ENCODE measurements around the gene WAC. TPM values are rescaled to one million over a fixed set of nuclear protein-coding genes. Genes with fewer than 3 reads are reported as not detected.
"Not testable (repeated sequence)": the region's sequence is repeated elsewhere in the genome, so short reads cannot be mapped to it uniquely, and the experiment has no call there.

WAC gene
- total RNA-seq, 3 donors from 2014 or later: 105 to 122 (median 116) TPM

DNA sequence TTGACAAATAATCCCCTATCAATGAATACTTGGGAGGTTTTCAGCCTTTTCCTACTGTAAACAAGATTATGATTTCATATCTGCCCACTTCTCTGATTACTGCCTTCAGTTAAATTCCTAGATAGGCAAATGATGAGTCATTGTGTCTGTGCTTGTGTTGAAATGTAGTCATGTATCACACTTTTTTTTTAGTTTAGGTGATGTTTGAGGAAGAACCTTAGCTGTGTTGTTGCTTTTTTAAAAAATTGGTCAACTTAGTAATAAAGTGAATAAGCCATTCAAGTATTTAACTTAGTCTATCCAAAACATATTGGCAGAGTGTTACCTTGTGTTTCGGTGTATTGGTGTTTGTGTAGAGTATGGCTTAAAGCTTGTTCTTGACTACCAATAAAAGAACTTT lies 60.0 kb downstream of the WAC start:
- no peak overlapping the region for H3K4me3 Mint-ChIP-seq
- H3K4me1 Mint-ChIP-seq (ENCODE audit: low read depth): peaks cover 56% of the 10 kb centered on the region
- H3K9me3 Mint-ChIP-seq: no peaks in the 10 kb centered on the region
- H3K36me3 Mint-ChIP-seq (ENCODE audit: insufficient read depth): peaks cover 44% of the 10 kb centered on the region
- ATAC-seq (peak; percentile 58), DNase-seq (no peak)
- H3K27me3 Mint-ChIP-seq (ENCODE audit: low read depth): no peaks in the 10 kb centered on the region

- Mint-ChIP-seq H3K36me3 (ENCODE audit: insufficient read depth) (peaks cover 50% of the 10 kb centered on the region), H3K4me1 (ENCODE audit: low read depth) (peaks cover 57% of the 10 kb centered on the region), H3K4me3 (no peak overlapping the region), H3K27me3 (ENCODE audit: low read depth) (no peaks in the 10 kb centered on the region), H3K9me3 (no peaks in the 10 kb centered on the region)
- DNase-seq: no peak
- ATAC-seq: no peak
Observed at GRCh38 chr10:28593811-28594210, 60.9 kb downstream of the WAC start.

DNA sequence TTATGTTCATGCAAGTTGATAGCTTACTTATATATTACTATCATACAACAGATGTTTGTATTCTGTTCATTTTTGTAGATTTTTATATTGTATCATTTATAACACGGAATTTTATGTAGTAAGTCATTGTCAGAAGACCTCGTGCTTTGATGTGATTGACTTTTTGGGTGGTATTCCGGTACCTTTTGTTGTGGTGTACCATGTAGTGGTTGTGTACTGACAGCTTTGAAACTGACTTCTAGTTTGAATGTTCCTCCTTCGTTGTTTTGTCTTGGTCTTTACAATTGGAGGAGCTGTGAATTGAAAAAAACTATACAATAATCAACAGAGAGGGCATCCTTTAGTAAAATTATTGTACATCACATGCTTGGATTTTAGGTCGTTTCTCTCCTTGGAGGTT lies 61.5 kb downstream of the WAC start:
- no peak for DNase-seq
- Mint-ChIP-seq H3K4me1 (ENCODE audit: low read depth) (peaks cover 57% of the 10 kb centered on the region), H3K9me3 (no peaks in the 10 kb centered on the region), H3K36me3 (ENCODE audit: insufficient read depth) (peaks cover 50% of the 10 kb centered on the region), H3K4me3 (no peak overlapping the region), H3K27me3 (ENCODE audit: low read depth) (no peaks in the 10 kb centered on the region)
- peak; percentile 50 to 58 for ATAC-seq

DNA sequence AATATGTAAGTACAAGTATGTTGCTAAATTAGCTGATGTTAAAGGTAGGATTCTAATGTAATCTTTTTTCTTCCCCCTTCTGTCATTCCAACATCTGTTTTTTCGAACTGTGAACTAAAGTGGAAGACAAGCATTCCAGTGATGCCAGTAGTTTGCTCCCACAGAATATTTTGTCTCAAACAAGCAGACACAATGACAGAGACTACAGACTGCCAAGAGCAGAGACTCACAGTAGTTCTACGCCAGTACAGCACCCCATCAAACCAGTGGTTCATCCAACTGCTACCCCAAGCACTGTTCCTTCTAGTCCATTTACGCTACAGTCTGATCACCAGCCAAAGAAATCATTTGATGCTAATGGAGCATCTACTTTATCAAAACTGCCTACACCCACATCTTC lies 62.7 kb downstream of the WAC start:
- H3K27me3 Mint-ChIP-seq (ENCODE audit: low read depth): no peaks in the 10 kb centered on the region

DNA sequence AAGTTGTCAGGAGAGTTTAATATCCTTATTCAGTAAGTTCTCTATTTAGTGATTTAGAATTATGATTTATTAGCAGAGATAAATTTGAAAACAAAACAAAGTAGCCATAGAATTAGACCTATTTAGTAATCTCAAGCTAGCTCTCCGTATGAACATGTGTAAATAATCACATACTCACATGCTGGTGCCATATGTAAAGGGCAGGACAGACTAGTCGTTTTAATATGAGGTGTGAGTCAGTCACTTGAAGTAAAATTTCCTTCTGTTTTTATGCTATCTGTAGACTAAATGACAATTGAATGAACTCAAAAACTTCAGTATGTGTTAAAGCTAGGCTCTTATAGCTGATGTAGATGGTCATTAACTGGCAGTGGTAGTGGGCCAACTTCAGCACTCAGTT lies 67.1 kb downstream of the WAC start:
- H3K9me3 Mint-ChIP-seq: no peaks in the 10 kb centered on the region
- H3K36me3 Mint-ChIP-seq (ENCODE audit: insufficient read depth): peaks cover 46% of the 10 kb centered on the region
- H3K4me3 Mint-ChIP-seq: no peak overlapping the region
- ATAC-seq: no peak
- H3K27me3 Mint-ChIP-seq (ENCODE audit: low read depth): no peaks in the 10 kb centered on the region
- no peak for DNase-seq
- H3K4me1 Mint-ChIP-seq (ENCODE audit: low read depth): peaks cover 62% of the 10 kb centered on the region

More for the DNA sequence above, 62.7 kb downstream of the WAC start:
- H3K4me3 Mint-ChIP-seq: no peak overlapping the region
- no peak for DNase-seq
- peaks cover 49% of the 10 kb centered on the region for H3K36me3 Mint-ChIP-seq (ENCODE audit: insufficient read depth)
- peaks cover 64% of the 10 kb centered on the region for H3K4me1 Mint-ChIP-seq (ENCODE audit: low read depth)
- H3K9me3 Mint-ChIP-seq: no peaks in the 10 kb centered on the region
- no peak for ATAC-seq

GRCh38 chr10:28601012-28601411 lies 68.1 kb downstream of the WAC start:
- Mint-ChIP-seq H3K9me3 (no peaks in the 10 kb centered on the region), H3K27me3 (ENCODE audit: low read depth) (no peaks in the 10 kb centered on the region), H3K4me3 (no peak overlapping the region), H3K36me3 (ENCODE audit: insufficient read depth) (peaks cover 41% of the 10 kb centered on the region), H3K4me1 (ENCODE audit: low read depth) (peaks cover 64% of the 10 kb centered on the region)
- DNase-seq (no peak), ATAC-seq (no peak)

DNA sequence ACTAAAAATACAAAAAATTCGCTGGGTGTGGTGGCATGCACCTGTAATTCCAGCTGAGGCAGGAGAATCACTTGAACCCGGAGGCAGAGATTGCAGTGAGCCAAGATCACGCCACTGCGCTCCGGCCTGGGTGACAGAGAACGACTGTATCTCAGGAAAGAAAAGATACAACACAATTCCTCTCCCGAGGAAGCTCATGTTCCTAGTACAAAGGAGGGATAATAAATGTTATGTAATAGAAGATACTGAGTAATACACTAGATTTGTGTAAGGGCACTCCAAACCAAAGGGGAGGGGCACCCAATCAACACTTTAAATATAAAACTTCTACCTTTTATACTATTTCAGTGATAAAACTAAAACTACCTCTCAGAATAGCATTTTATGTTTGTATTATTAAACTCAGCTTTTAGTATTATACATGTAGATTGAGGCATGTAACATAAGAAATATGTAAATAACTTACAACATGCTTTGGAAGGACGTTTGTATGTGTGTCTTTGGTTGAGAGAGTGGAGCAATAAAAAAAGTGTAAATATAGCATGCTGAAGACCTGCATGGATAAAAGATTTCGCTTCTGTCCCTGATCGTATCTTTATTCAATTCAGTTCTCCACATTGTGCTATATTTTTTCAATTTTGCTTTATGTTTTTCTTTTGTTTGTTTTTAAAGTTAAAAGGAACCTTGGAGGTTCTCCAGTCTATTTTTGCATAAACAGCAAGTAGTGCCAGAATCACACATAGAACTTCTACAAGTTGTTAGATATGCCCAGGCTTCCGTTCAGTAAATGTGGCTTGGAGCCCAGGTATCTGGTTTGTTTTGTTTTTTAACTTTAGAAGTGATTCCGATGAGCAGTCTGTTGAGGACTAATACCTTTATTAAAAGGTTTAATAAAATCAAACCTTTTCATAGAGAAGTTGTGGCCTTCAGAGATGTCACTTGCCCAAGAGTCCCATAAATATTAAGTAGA lies 71.9 kb downstream of the WAC start:
- no peaks in the 10 kb centered on the region for H3K27me3 Mint-ChIP-seq (ENCODE audit: low read depth)
- peaks cover 28% of the 10 kb centered on the region for H3K36me3 Mint-ChIP-seq (ENCODE audit: insufficient read depth)
- H3K4me1 Mint-ChIP-seq (ENCODE audit: low read depth): peaks cover 43% of the 10 kb centered on the region

DNA sequence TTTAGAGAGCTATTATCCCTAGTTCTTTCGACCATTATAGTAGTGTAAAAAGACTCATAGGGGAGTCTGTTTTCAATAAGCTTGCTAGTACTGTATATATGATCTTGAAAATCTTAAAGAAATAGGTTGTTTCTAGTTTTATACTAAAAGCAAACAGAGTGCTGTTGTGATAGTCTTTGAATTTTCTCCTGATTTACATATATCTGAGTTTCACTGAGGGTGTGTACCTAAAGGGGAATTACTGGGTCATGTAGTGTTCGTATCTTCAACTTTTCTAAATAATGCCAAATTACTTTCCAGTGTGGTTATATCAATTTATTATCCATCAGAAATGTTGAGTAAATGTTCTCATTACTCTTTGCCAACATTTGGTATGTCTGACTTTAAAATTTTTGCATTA lies 73.7 kb downstream of the WAC start:
- no peak for DNase-seq
- no peaks in the 10 kb centered on the region for H3K27me3 Mint-ChIP-seq (ENCODE audit: low read depth)
- no peak overlapping the region for H3K4me3 Mint-ChIP-seq
- ATAC-seq: no peak
- H3K9me3 Mint-ChIP-seq: no peaks in the 10 kb centered on the region
- peaks cover 37% of the 10 kb centered on the region for H3K4me1 Mint-ChIP-seq (ENCODE audit: low read depth)
- peaks cover 31% of the 10 kb centered on the region for H3K36me3 Mint-ChIP-seq (ENCODE audit: insufficient read depth)

More for the DNA sequence above, 71.9 kb downstream of the WAC start:
- H3K4me3 Mint-ChIP-seq: no peak overlapping the region
- H3K9me3 Mint-ChIP-seq: no peaks in the 10 kb centered on the region
- DNase-seq (no peak), ATAC-seq (no peak)

DNA sequence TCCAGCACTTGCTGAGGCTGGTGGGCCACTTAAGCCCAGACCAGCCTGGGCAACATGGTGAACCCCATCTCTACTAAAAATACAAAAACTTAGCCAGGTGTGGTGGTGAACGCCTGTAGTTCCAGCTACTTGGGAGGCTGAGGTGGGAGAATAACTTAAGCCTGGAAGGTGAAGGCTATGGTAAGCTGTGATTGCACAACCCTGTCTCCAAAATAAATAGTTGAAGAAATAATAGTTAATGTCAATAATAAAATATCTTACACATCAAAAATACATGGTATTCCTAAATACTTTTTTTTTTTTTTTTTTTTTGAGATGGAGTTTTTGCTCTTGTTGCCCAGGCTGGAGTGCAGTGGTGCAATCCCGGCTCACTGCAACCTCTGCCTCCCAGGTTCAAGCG lies 76.7 kb downstream of the WAC start:
- ATAC-seq; H3K9me3 Mint-ChIP-seq; H3K4me3 Mint-ChIP-seq; DNase-seq; H3K27me3 Mint-ChIP-seq (ENCODE audit: low read depth): not testable (repeated sequence)
- Mint-ChIP-seq H3K36me3 (ENCODE audit: insufficient read depth) (peaks cover 39% of the 10 kb centered on the region), H3K4me1 (ENCODE audit: low read depth) (peaks cover 22% of the 10 kb centered on the region)

DNA sequence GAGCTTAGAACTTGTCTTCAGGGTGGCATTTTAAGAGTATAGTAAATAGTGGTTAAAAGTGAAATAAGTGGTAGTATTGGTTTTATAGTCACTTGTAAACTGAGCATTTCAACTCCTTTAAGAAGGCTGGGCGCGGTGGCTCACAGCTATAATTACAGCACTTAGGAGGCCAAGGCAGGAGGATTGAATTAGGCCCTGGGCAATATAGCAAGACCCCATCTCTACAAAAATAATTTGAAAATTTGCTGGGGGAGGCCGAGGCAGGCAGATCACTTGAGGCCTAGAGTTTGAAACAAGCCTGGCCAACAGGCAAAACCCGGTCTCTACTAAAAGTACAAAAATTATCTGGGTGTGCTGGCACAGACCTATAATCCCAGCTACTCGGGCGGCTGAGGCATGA lies 80.0 kb downstream of the WAC start:
- ATAC-seq: no peak
- Mint-ChIP-seq H3K9me3 (no peaks in the 10 kb centered on the region), H3K27me3 (ENCODE audit: low read depth) (no peaks in the 10 kb centered on the region), H3K4me1 (ENCODE audit: low read depth) (peaks cover 3% of the 10 kb centered on the region), H3K4me3 (no peak overlapping the region), H3K36me3 (ENCODE audit: insufficient read depth) (peaks cover 47% of the 10 kb centered on the region)
- DNase-seq: no peak

GRCh38 chr10:28616514-28616913 lies 83.6 kb downstream of the WAC start:
- Mint-ChIP-seq H3K9me3 (no peaks in the 10 kb centered on the region), H3K36me3 (ENCODE audit: insufficient read depth) (peaks cover 46% of the 10 kb centered on the region)

GRCh38 chr10:28619455-28619854 lies 86.5 kb downstream of the WAC start:
- Mint-ChIP-seq H3K4me1 (ENCODE audit: low read depth) (no peaks in the 10 kb centered on the region), H3K9me3 (no peaks in the 10 kb centered on the region), H3K27me3 (ENCODE audit: low read depth) (no peaks in the 10 kb centered on the region), H3K36me3 (ENCODE audit: insufficient read depth) (peaks cover 28% of the 10 kb centered on the region), H3K4me3 (no peak overlapping the region)
- DNase-seq (no peak), ATAC-seq (no peak)

More at GRCh38 chr10:28616514-28616913, 83.6 kb downstream of the WAC start:
- Mint-ChIP-seq H3K27me3 (ENCODE audit: low read depth) (no peaks in the 10 kb centered on the region), H3K4me3 (no peak overlapping the region), H3K4me1 (ENCODE audit: low read depth) (no peaks in the 10 kb centered on the region)
- ATAC-seq (no peak), DNase-seq (no peak)

- no peak for ATAC-seq
- no peaks in the 10 kb centered on the region for H3K4me1 Mint-ChIP-seq (ENCODE audit: low read depth)
Observed at GRCh38 chr10:28620251-28620650, 87.3 kb downstream of the WAC start.

DNA sequence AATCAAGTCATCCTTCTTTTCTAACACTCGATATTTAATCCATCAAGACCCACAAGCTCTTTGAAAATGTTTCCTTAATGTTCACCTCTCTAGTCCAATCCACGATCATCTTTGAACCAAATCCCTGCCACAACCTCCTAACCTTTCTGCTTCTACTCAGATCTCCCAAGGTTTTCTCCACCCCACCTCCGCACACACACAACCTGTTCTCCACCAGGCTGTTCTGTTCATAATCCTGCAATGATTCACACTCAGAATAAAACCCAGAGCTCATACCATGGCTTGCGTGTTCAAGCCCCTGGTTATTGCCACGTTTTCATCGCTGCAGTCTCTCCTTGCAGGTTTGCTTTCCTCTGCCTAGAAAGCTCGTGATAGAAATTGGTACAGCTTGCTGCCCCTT lies 90.6 kb downstream of the WAC start:
- ATAC-seq: no peak
- Mint-ChIP-seq H3K4me1 (ENCODE audit: low read depth) (peaks cover 4% of the 10 kb centered on the region), H3K36me3 (ENCODE audit: insufficient read depth) (peaks cover 14% of the 10 kb centered on the region), H3K9me3 (no peaks in the 10 kb centered on the region), H3K27me3 (ENCODE audit: low read depth) (peaks cover 4% of the 10 kb centered on the region), H3K4me3 (no peak overlapping the region)
- no peak for DNase-seq

More at GRCh38 chr10:28620251-28620650, 87.3 kb downstream of the WAC start:
- Mint-ChIP-seq H3K9me3 (no peaks in the 10 kb centered on the region), H3K27me3 (ENCODE audit: low read depth) (no peaks in the 10 kb centered on the region), H3K4me3 (no peak overlapping the region), H3K36me3 (ENCODE audit: insufficient read depth) (peaks cover 23% of the 10 kb centered on the region)
- DNase-seq: no peak

DNA sequence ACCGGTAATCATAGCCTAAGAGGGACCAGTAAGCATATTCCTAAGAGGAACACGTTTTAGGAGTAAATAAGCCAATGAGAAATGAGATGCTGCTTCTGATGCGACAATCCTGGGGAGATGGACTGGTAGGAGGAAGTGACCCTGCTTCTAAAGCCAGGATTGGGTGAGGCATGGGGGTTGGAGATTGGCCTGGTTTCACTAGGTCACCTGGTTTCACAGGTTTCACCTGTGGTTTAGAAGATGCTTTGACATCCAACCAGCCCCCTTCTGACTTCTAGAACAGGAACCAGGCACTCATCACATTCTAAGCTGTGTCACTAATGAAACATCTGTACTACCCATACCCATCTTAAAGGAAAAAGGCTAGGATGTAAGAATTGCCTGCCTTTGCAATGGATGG lies 91.4 kb downstream of the WAC start:
- DNase-seq: no peak
- peaks cover 4% of the 10 kb centered on the region for H3K4me1 Mint-ChIP-seq (ENCODE audit: low read depth)
- ATAC-seq: no peak
- no peak overlapping the region for H3K4me3 Mint-ChIP-seq
- peaks cover 6% of the 10 kb centered on the region for H3K27me3 Mint-ChIP-seq (ENCODE audit: low read depth)
- H3K9me3 Mint-ChIP-seq: no peaks in the 10 kb centered on the region
- H3K36me3 Mint-ChIP-seq (ENCODE audit: insufficient read depth): peaks cover 11% of the 10 kb centered on the region
